ENCODE data around the gene PRH2.

The PRH2 gene

GRCh38 chr12:10982244-10982643, 53.2 kb downstream of the PRH2 start:
- no peak for TF ChIP-seq SUZ12 (IDR thresholded peaks at IDR 0.05)
- TF ChIP-seq CTBP1 (IDR thresholded peaks at IDR 0.05; ENCODE audit: borderline replicate concordance), result no peak
- TF ChIP-seq L3MBTL2 (conservative IDR thresholded peaks at IDR 0.05), result no peak
- TF ChIP-seq FOXM1 (IDR thresholded peaks at IDR 0.05; ENCODE audit: borderline replicate concordance), result no peak
- TF ChIP-seq FOXA1 (IDR thresholded peaks at IDR 0.05), result no peak
- no peak for TF ChIP-seq FOXK2 (IDR thresholded peaks at IDR 0.05)
- TF ChIP-seq PKNOX1 (IDR thresholded peaks at IDR 0.05), result no peak
- no peak for TF ChIP-seq BHLHE40 (IDR thresholded peaks at IDR 0.05; ENCODE audit: borderline replicate concordance)
- TF ChIP-seq ARNT (IDR thresholded peaks at IDR 0.05), result no peak
- no peak for TF ChIP-seq NFRKB (IDR thresholded peaks at IDR 0.05)
- TF ChIP-seq TARDBP (IDR thresholded peaks at IDR 0.05), result no peak
- no peak for TF ChIP-seq SP1 (IDR thresholded peaks at IDR 0.05)
- no peak for TF ChIP-seq ELF4 (IDR thresholded peaks at IDR 0.05)
- no peak for TF ChIP-seq HDGF (IDR thresholded peaks at IDR 0.05; ENCODE audit: borderline replicate concordance)
- no peak for DNase-seq (ENCODE audit: extremely low spot score)
- CTCF ChIA-PET, result no interaction called here
- POLR2A ChIA-PET, result no interaction called here
